HepG2 (cell line): ENCODE measurements around the gene ZBTB7B. TPM values are rescaled to one million over a fixed set of nuclear protein-coding genes. Genes with fewer than 3 reads are reported as not detected.

Experiments
- CC2D1A ChIP-seq: sonication (generic); formaldehyde crosslinking; IDR thresholded peaks from 2 replicates; pipeline ENCODE4 v1.8.1; 2023; ENCODE audit warnings: mild to moderate bottlenecking, missing genetic modification reagents
- CSRNP2 ChIP-seq: sonication (generic); formaldehyde crosslinking; conservative IDR thresholded peaks from 2 replicates; pipeline ENCODE4 v1.8.0; 2022; ENCODE audit warnings: low read depth, missing genetic modification reagents
- DZIP1 ChIP-seq: sonication (generic); formaldehyde crosslinking; IDR thresholded peaks from 2 replicates; pipeline ENCODE4 v1.5.0; 2020; ENCODE audit warnings: mild to moderate bottlenecking, missing genetic modification reagents
- GATA4 ChIP-seq: sonication (generic); IDR thresholded peaks from 2 replicates; pipeline ENCODE4 v1.6.1; 2016; ENCODE audit warnings: antibody characterized with exemption, low read depth, borderline replicate concordance
- GTF3A ChIP-seq: sonication (generic); formaldehyde crosslinking; conservative IDR thresholded peaks from 2 replicates; pipeline ENCODE4 v1.4.0; 2020; ENCODE audit warnings: mild to moderate bottlenecking, missing genetic modification reagents
- HDAC2 ChIP-seq: sonication (generic); formaldehyde crosslinking; IDR thresholded peaks from 2 replicates; pipeline ENCODE4 v1.4.0; 2020; ENCODE audit warnings: missing genetic modification reagents
- JUNB ChIP-seq: sonication (generic); formaldehyde crosslinking; IDR thresholded peaks from 2 replicates; pipeline ENCODE4 v1.8.0; 2022; ENCODE audit warnings: missing genetic modification reagents, mild to moderate bottlenecking, borderline replicate concordance
- PHF8 ChIP-seq: sonication (generic); formaldehyde crosslinking; IDR thresholded peaks from 2 replicates; pipeline ENCODE4 v1.5.0; 2020; ENCODE audit warnings: missing genetic modification reagents
- PPARG ChIP-seq: conservative IDR thresholded peaks from 2 replicates; pipeline ENCODE4 v1.6.1; 2016; ENCODE audit warnings: missing biosample characterization, missing genetic modification reagents
- SIX4 ChIP-seq: sonication (generic); formaldehyde crosslinking; IDR thresholded peaks from 2 replicates; pipeline ENCODE4 v1.4.0; 2020; ENCODE audit warnings: missing genetic modification reagents
- SMARCE1 ChIP-seq: fragments of 450-650 bp; IDR thresholded peaks from 2 replicates; pipeline ENCODE4 v1.6.1; 2017; ENCODE audit warnings: borderline replicate concordance
- SRSF1 ChIP-seq: fragments of 200-400 bp; formaldehyde crosslinking; optimal IDR thresholded peaks from 2 replicates; pipeline ENCODE3; 2017; ENCODE audit warnings: mild to moderate bottlenecking, low read depth, low read length, moderate library complexity
- SRY ChIP-seq: sonication (generic); formaldehyde crosslinking; IDR thresholded peaks from 2 replicates; pipeline ENCODE4 v1.8.0; 2022; ENCODE audit warnings: mild to moderate bottlenecking, missing genetic modification reagents
- YEATS2 ChIP-seq: sonication (generic); formaldehyde crosslinking; IDR thresholded peaks from 2 replicates; pipeline ENCODE4 v1.4.0; 2020; ENCODE audit warnings: missing genetic modification reagents, borderline replicate concordance
- ZFP1 ChIP-seq: IDR thresholded peaks from 2 replicates; pipeline ENCODE4 v1.6.1; 2016
- ZNF160 ChIP-seq: sonication (generic); formaldehyde crosslinking; IDR thresholded peaks from 2 replicates; pipeline ENCODE4 v1.8.0; 2022; ENCODE audit warnings: mild to moderate bottlenecking, inconsistent platforms, missing genetic modification reagents
- ZNF354B ChIP-seq: sonication (generic); formaldehyde crosslinking; IDR thresholded peaks from 2 replicates; pipeline ENCODE4 v1.8.0; 2022; ENCODE audit warnings: mild to moderate bottlenecking, missing genetic modification reagents
- ZNF619 ChIP-seq: sonication (generic); formaldehyde crosslinking; IDR thresholded peaks from 2 replicates; pipeline ENCODE4 v1.4.0; 2020; ENCODE audit warnings: mild to moderate bottlenecking, missing genetic modification reagents
- ZNF83 ChIP-seq: sonication (generic); formaldehyde crosslinking; IDR thresholded peaks from 2 replicates; pipeline ENCODE4 v1.4.0; 2020; ENCODE audit warnings: missing genetic modification reagents, mild to moderate bottlenecking, borderline replicate concordance
- polyA plus RNA-seq, 8 experiments: library from polyadenylated mRNA; depleted of rRNA in 3 of 8; stranded (reverse) in 7 of 8; unstranded in 1 of 8; fragments of >200 nt; fragmentation: Illumina TruSeq in 4 of 8; extraction: Trizol in 4 of 8; gene quantifications; 2 replicates each; pipeline versions ENCODE4 v1.2.1 to v1.2.3, GENCODE V29; 2011 to 2016; ENCODE audit warnings: low read depth in 4 of 8, missing spikeins in 1 of 8, mixed read lengths in 1 of 8; ENCODE audit not compliant: insufficient read depth in 1 of 8
- total RNA-seq, 5 experiments: library from RNA; depleted of rRNA; stranded (reverse); fragments of >200 nt; fragmentation: Illumina TruSeq; extraction: Trizol; gene quantifications; 2 replicates each; pipeline ENCODE4 v1.2.3, GENCODE V29; 2016; ENCODE audit warnings: low read depth in 1 of 5
- TF ChIP-seq, protein P1 (sequence below): sonication (generic); formaldehyde crosslinking; IDR thresholded peaks from 2 replicates; pipeline ENCODE4 v1.8.1; 2023; ENCODE audit warnings: missing genetic modification reagents, mild to moderate bottlenecking, borderline replicate concordance
- TF ChIP-seq, protein P2 (sequence below): sonication (generic); formaldehyde crosslinking; IDR thresholded peaks from 2 replicates; pipeline ENCODE4 v1.5.0; 2020; ENCODE audit warnings: mild to moderate bottlenecking, missing genetic modification reagents, borderline replicate concordance

Gene ZBTB7B
- total and polyA plus RNA-seq, 2 of the 13 experiments (the other 11 are each of a cell fraction or from before 2014, with no cell fraction given): 15.5 to 17.5 TPM

DNA sequence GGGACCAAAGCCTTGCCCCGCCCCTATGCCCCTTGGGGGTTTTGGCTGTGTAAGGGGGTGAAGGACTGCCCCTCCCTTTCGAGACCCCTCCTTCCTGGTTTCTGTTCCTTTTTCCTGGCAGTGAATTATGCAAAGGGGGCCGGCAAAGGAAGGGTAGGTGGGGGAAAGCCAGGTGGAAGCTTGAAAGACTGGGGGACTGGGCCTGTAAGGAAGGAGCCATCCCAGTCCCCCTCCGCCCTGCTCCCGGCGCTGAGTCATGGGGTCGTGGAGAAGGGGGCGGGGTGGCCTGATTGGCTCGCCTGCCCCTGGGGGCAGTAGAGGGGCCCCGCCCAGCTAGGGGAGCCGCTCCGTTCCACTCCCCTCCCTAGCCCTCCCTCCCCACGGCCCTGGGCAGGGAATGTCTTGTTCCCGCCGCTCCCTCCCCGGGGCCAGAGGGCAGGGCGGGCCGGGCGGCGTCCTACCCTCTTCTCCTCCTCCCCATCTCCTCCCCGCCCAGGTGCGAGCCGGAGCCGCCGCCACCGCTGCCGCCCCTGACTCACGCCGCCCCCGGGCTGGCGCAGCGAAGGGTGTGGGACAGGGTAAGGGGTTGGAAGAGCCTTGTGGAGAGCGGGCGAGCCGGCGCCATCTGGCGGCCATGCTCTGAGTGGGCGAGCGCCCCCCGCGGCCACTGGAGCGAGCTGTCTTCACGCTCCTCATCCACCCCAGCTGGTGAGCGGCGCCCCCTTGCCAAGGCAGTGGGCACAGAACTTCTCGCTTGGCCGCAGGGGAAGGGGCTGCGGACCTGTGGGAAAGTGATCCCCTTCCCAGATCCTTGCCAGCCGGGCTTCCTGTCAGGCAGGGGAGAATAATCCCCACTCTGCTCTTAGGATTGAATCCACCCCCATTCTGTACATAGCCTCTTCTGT lies 14.7 kb downstream of the ZBTB7B start (continued):
- TF ChIP-seq ZNF160 (CRISPR knock-in tag) (no peak; the same call in 1 of the 2 replicates), DZIP1 (CRISPR knock-in tag) (no peak), ZNF354B (CRISPR knock-in tag) (no peak), PPARG (peak; percentile 66), CC2D1A (CRISPR knock-in tag) (no peak), SMARCE1 (no peak), ZNF83 (no peak), GTF3A (CRISPR knock-in tag) (no peak), YEATS2 (peak; percentile 84; the same call in 1 of the 2 replicates), JUNB (no peak), CSRNP2 (CRISPR knock-in tag) (no peak), PHF8 (CRISPR knock-in tag) (peak; percentile 51; the same call in 1 of the 2 replicates), HDAC2 (peak; percentile 89), ZFP1 (CRISPR knock-in tag) (no peak; the same call in 1 of the 2 replicates), GATA4 (no peak), SRY (CRISPR knock-in tag) (no peak; the same call in 1 of the 2 replicates), SIX4 (CRISPR knock-in tag) (no peak), SRSF1 (peak; percentile 83), ZNF619 (CRISPR knock-in tag) (0 out of 2 replicates have a peak, but pooled peaks have one; percentile 42)
- TF ChIP-seq, protein P1, sequence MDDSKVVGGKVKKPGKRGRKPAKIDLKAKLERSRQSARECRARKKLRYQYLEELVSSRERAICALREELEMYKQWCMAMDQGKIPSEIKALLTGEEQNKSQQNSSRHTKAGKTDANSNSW: peak; percentile 73; the same call in 1 of the 2 replicates
- TF ChIP-seq, protein P2, sequence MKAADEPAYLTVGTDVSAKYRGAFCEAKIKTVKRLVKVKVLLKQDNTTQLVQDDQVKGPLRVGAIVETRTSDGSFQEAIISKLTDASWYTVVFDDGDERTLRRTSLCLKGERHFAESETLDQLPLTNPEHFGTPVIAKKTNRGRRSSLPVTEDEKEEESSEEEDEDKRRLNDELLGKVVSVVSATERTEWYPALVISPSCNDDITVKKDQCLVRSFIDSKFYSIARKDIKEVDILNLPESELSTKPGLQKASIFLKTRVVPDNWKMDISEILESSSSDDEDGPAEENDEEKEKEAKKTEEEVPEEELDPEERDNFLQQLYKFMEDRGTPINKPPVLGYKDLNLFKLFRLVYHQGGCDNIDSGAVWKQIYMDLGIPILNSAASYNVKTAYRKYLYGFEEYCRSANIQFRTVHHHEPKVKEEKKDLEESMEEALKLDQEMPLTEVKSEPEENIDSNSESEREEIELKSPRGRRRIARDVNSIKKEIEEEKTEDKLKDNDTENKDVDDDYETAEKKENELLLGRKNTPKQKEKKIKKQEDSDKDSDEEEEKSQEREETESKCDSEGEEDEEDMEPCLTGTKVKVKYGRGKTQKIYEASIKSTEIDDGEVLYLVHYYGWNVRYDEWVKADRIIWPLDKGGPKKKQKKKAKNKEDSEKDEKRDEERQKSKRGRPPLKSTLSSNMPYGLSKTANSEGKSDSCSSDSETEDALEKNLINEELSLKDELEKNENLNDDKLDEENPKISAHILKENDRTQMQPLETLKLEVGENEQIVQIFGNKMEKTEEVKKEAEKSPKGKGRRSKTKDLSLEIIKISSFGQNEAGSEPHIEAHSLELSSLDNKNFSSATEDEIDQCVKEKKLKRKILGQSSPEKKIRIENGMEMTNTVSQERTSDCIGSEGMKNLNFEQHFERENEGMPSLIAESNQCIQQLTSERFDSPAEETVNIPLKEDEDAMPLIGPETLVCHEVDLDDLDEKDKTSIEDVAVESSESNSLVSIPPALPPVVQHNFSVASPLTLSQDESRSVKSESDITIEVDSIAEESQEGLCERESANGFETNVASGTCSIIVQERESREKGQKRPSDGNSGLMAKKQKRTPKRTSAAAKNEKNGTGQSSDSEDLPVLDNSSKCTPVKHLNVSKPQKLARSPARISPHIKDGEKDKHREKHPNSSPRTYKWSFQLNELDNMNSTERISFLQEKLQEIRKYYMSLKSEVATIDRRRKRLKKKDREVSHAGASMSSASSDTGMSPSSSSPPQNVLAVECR (CRISPR knock-in tag): peak; percentile 90
